ENCODE data around the gene NUP214. TPM values are rescaled to one million over a fixed set of nuclear protein-coding genes. Genes with fewer than 3 reads are reported as not detected.

The NUP214 gene
- total and polyA plus RNA-seq, 2 experiments from 2014 or later = 14.7 to 29.0 TPM

GRCh38 chr9:131179561-131180219, 54.3 kb downstream of the NUP214 start:
- Histone ChIP-seq H3K9me3 (ENCODE audit: low read depth) (no peaks in the 10 kb centered on the region), H3K27ac (peak overlapping the region; percentile 64), H3K4me3 (no peak overlapping the region), H3K36me3 (peaks cover 29% of the 10 kb centered on the region), H3K4me1 (ENCODE audit: low read depth) (peaks cover 29% of the 10 kb centered on the region), H3K27me3 (no peaks in the 10 kb centered on the region)
- DNase-seq (ENCODE audit: low read depth in 1 of 2, low spot score in 1 of 2) = peak in 1 of 2 donors; percentile 86
- TF ChIP-seq CTCF (IDR thresholded peaks at IDR 0.05; ENCODE audit: low read depth, low read length) = no peak

- Histone ChIP-seq H3K4me3 (no peak overlapping the region), H3K4me1 (ENCODE audit: low read depth) (peaks cover 29% of the 10 kb centered on the region), H3K9me3 (ENCODE audit: low read depth) (no peaks in the 10 kb centered on the region), H3K27ac (peak overlapping the region; percentile 48), H3K27me3 (no peaks in the 10 kb centered on the region), H3K36me3 (peaks cover 22% of the 10 kb centered on the region)
- DNase-seq (ENCODE audit: low read depth in 1 of 2, low spot score in 1 of 2) = peak in 1 of 2 donors; percentile 86
- TF ChIP-seq CTCF (IDR thresholded peaks at IDR 0.05; ENCODE audit: low read depth, low read length) = no peak
Measured at GRCh38 chr9:131180454-131180853, 55.1 kb downstream of the NUP214 start.

GRCh38 chr9:131181091-131181681, 55.8 kb downstream of the NUP214 start:
- DNase-seq (ENCODE audit: low read depth in 1 of 2, low spot score in 1 of 2) = peak in 1 of 2 donors; percentile 42
- TF ChIP-seq CTCF (IDR thresholded peaks at IDR 0.05; ENCODE audit: low read depth, low read length) = no peak
- Histone ChIP-seq H3K4me3 (no peak overlapping the region), H3K27me3 (no peaks in the 10 kb centered on the region), H3K27ac (peak overlapping the region; percentile 48), H3K36me3 (peaks cover 14% of the 10 kb centered on the region), H3K9me3 (ENCODE audit: low read depth) (no peaks in the 10 kb centered on the region), H3K4me1 (ENCODE audit: low read depth) (peaks cover 29% of the 10 kb centered on the region)

GRCh38 chr9:131185924-131186323, 60.5 kb downstream of the NUP214 start:
- H3K4me3 ChIP-seq = no peak overlapping the region
- no peak overlapping the region for H3K27ac ChIP-seq
- no peak for TF ChIP-seq CTCF (IDR thresholded peaks at IDR 0.05; ENCODE audit: low read depth, low read length)
- H3K4me1 ChIP-seq (ENCODE audit: low read depth) = peaks cover 4% of the 10 kb centered on the region
- H3K36me3 ChIP-seq = peaks cover 24% of the 10 kb centered on the region
- H3K27me3 ChIP-seq = no peaks in the 10 kb centered on the region
- peak in 1 of 2 donors; percentile 9 for DNase-seq (ENCODE audit: low read depth in 1 of 2, low spot score in 1 of 2)
- H3K9me3 ChIP-seq (ENCODE audit: low read depth) = no peaks in the 10 kb centered on the region

- no peak for DNase-seq (ENCODE audit: low read depth in 1 of 2, low spot score in 1 of 2)
- Histone ChIP-seq H3K36me3 (peaks cover 27% of the 10 kb centered on the region), H3K27me3 (no peaks in the 10 kb centered on the region), H3K4me1 (ENCODE audit: low read depth) (no peaks in the 10 kb centered on the region), H3K9me3 (ENCODE audit: low read depth) (no peaks in the 10 kb centered on the region), H3K27ac (no peak overlapping the region), H3K4me3 (no peak overlapping the region)
- no peak for TF ChIP-seq CTCF (IDR thresholded peaks at IDR 0.05; ENCODE audit: low read depth, low read length)
Measured at GRCh38 chr9:131186622-131187021, 61.2 kb downstream of the NUP214 start.

Data from cardiac muscle cell (in vitro differentiated cells and primary cell).